ENCODE measurements around the gene ARTN.

Gene ARTN

DNA sequence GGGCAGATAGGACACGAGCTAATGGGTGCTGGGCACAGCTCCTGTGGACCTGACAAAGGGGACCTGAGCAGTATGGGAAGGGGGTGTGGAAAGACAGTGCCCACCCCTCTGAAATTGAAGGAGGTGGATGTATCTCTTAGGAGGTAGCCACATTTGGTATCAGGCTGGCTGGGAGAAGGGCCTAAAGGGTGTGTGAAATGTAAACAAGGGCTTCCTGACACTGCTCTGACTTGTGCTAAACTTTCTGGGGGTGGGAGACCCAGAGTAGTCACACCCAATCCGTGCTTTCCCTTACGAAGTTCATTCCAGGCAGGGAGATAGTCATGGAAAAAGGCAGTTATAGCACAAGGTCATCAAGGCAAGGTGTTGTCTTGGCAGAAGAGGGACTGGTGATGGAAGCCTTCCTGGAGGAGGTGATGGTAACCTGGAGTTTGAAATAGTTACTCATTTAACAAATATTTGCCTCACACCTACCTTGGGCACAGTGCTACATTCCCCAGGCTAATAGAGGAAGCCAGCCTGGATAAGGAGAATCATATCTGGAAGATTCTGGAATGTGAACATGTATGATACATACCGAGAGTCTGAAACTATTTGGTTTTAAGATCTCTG, 52.5 kb downstream of the ARTN start:
- DNase-seq (ENCODE audit: low spot score) = no peak

GRCh38 chr1:43986712-43987111, 53.1 kb downstream of the ARTN start:
- no peak for DNase-seq (ENCODE audit: low spot score)
